GM20431 (cell line): ENCODE measurements around the gene GIMAP8.

ENCODE experiments used
- in situ Hi-C: fragments of 300-500 bp; cut with MseI, MboI; formaldehyde crosslinking; loops from one replicate; pipeline ENCODE4 v1.15.0; 2020; ENCODE audit warnings: low sequenced_read_pairs; ENCODE audit not compliant: unreplicated experiment

GIMAP8 gene

GRCh38 chr7:150450491-150451001 is at the start of gene GIMAP8:
Gene GIMAP8, plus strand, starts transcription at chr7:150450630. Its CDS starts 16,069 bp downstream, at chr7:150466699.
- in situ Hi-C loops = no loop called here

- in situ Hi-C loops = no loop called here
These were observed 49.5 kb upstream of the GIMAP8 start for GRCh38 chr7:150400788-150401423.

- in situ Hi-C loops = no loop called here
These were observed 49.0 kb upstream of the GIMAP8 start for GRCh38 chr7:150401424-150401790.

GRCh38 chr7:150401861-150402631 is 48.4 kb upstream of the GIMAP8 start:
- in situ Hi-C loops = no loop called here

- in situ Hi-C loops = no loop called here
These were observed 47.6 kb upstream of the GIMAP8 start for GRCh38 chr7:150402671-150403321.

GRCh38 chr7:150403376-150404171 is 46.9 kb upstream of the GIMAP8 start:
- in situ Hi-C loops = no loop called here

GRCh38 chr7:150404172-150404804 is 46.1 kb upstream of the GIMAP8 start:
- in situ Hi-C loops = no loop called here

- in situ Hi-C loops = no loop called here
These were observed 45.4 kb upstream of the GIMAP8 start for GRCh38 chr7:150404805-150405583.

GRCh38 chr7:150405584-150406311 is 44.7 kb upstream of the GIMAP8 start:
- in situ Hi-C loops = no loop called here

GRCh38 chr7:150406312-150406566 is 44.2 kb upstream of the GIMAP8 start:
- in situ Hi-C loops = no loop called here

GRCh38 chr7:150406567-150407421 is 43.6 kb upstream of the GIMAP8 start:
- in situ Hi-C loops = no loop called here

- in situ Hi-C loops = no loop called here
These were observed 42.6 kb upstream of the GIMAP8 start for GRCh38 chr7:150407588-150408392.

- in situ Hi-C loops = no loop called here
These were observed 41.8 kb upstream of the GIMAP8 start for GRCh38 chr7:150408393-150409299.

GRCh38 chr7:150409300-150410030 is 41.0 kb upstream of the GIMAP8 start:
- in situ Hi-C loops = no loop called here

GRCh38 chr7:150410131-150410530 is 40.3 kb upstream of the GIMAP8 start:
- in situ Hi-C loops = no loop called here
